ENCODE data around the gene TTC9B. TPM values are rescaled to one million over a fixed set of nuclear protein-coding genes. Genes with fewer than 3 reads are reported as not detected.
"Not testable (repeated sequence)": the region's sequence is repeated elsewhere in the genome, so short reads cannot be mapped to it uniquely, and the experiment has no call there.

TTC9B gene
- total and polyA plus RNA-seq, 9 donors: 0.08 to 0.13 (median 0.12) TPM; not detected in 3

DNA sequence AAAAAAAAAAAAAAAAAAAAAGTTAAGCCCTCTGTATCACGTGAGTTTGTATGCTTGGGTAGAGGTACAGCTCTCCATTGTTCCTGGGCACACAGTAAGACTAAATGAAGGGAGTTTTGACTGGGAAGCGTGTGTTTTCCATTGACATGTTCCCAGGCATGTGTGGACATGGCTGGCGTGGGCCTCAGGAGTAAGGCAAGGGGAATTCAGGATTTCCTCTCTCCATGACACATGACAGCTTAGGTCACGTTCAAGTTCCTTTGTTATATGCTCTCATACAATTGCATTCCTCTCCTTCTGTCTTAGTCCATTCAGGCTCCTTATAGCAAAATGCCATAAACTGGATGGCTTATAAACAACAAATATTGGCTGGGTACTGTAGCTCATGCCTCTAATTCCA lies 44.1 kb downstream of the TTC9B start:
- Histone ChIP-seq H3K4me3 (ENCODE audit: low read length) (no peak overlapping the region), H3K9me3 (replicated peaks; ENCODE audit: control insufficient read depth, low read depth, low read length) (peaks cover 3% of the 10 kb centered on the region), H3K27ac (ENCODE audit: low read length) (no peak overlapping the region), H3K36me3 (ENCODE audit: control insufficient read depth, insufficient read depth, low read length) (no peaks in the 10 kb centered on the region), H3K4me1 (ENCODE audit: control insufficient read depth, insufficient read depth, low read length) (no peaks in the 10 kb centered on the region), H3K27me3 (ENCODE audit: control insufficient read depth, insufficient read depth, low read length) (no peaks in the 10 kb centered on the region)
- WGBS (ENCODE audit: insufficient coverage): 80% methylated on average over 2 of the region's 4 CpGs
- DNase-seq: no peak

DNA sequence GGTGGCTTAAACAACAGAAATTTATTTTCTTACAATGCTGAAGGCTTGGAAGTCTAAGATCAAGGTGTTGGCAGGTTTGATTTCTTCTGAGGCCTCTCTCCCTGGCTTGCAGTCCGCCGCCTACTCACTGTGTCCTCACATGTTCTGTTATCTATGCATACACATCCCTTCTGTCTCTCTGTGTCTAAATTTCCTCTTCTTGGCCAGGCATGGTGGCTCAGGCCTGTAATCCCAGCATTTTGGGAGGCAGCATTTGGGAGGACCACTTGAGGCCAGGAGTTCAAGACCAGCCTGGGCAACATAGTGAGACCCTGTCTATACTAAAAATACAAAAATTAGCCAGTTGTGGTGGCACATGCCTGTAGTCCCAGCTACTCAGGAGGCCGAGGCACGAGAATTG lies 46.9 kb downstream of the TTC9B start:
- H3K9me3 ChIP-seq (replicated peaks; ENCODE audit: control insufficient read depth, low read depth, low read length); DNase-seq; H3K4me1 ChIP-seq (ENCODE audit: control insufficient read depth, insufficient read depth, low read length); H3K27me3 ChIP-seq (ENCODE audit: control insufficient read depth, insufficient read depth, low read length); H3K4me3 ChIP-seq (ENCODE audit: low read length); H3K36me3 ChIP-seq (ENCODE audit: control insufficient read depth, insufficient read depth, low read length); H3K27ac ChIP-seq (ENCODE audit: low read length): not testable (repeated sequence)
- WGBS (ENCODE audit: insufficient coverage): 70% methylated on average over 4 of the region's 4 CpGs

DNA sequence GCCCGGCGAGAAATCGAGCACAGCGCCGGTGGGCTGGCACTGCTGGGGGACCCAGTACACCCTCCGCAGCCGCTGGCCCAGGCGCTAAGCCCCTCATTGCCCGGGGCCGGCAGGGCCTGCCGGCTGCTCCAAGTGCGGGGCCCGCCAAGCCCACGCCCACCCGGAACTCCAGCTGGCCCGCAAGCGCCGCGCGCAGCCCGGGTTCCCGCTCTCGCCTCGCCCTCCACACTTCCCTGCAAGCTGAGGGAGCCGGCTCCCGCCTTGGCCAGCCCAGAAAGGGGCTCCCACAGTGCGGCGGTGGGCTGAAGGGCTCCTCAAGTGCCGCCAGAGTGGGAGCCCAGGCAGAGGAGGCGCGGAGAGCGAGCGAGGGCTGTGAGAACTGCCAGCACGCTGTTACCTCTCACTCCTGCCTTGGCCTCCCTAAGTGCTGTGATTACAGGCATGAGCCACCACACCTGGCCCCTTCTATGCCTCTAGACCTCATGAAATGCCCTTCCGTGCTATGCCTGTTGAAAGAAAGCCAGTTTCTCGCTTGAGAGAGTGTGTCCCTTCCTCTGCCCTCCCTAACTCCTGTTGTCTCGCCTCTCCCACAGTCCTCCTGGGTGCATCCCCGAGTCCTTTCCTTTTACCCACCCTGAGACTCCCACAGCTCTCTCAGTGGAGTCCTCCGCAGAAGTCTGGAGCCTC lies 47.7 kb downstream of the TTC9B start:
- H3K4me1 ChIP-seq (ENCODE audit: control insufficient read depth, insufficient read depth, low read length); H3K27ac ChIP-seq (ENCODE audit: low read length); DNase-seq; H3K4me3 ChIP-seq (ENCODE audit: low read length); H3K36me3 ChIP-seq (ENCODE audit: control insufficient read depth, insufficient read depth, low read length); H3K9me3 ChIP-seq (replicated peaks; ENCODE audit: control insufficient read depth, low read depth, low read length); H3K27me3 ChIP-seq (ENCODE audit: control insufficient read depth, insufficient read depth, low read length): not testable (repeated sequence)
- WGBS (ENCODE audit: insufficient coverage): 75% methylated on average over 32 of the region's 39 CpGs

DNA sequence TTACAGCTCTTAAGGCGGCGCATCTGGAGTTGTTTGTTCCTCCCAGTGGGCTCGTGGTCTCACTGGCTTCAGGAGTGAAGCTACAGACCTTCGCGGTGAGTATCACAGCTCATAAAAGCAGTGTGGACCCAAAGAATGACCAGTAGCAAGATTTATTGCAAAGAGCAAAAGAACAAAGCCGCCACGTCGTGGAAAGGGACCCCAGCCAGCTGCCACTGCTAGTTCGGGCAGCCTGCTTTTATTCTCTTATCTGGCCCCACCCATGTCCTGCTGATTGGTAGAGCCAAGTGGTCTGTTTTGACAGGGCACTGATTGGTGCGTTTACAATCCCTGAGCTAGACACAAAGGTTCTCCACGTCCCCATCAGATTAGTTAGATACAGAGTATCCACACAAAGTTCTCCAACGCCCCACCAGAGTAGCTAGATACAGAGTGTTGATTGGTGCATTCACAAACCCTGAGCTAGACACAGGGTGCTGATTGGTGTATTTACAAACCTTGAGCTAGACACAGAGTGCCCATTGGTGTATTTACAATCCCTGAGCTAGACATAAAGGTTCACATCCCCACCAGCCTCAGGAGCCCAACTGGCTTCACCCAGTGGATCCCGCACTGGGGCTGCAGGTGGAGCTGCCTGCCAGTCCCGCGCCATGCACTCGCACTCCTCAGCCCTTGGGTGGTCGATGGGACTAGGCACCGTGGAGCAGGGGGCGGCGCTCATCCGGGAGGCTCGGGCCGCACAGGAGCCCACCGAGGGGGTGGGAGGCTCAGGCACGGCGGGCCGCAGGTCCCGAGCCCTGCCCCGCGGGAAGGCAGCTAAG lies 48.5 kb downstream of the TTC9B start:
- not testable (repeated sequence) for H3K9me3 ChIP-seq (replicated peaks; ENCODE audit: control insufficient read depth, low read depth, low read length); H3K36me3 ChIP-seq (ENCODE audit: control insufficient read depth, insufficient read depth, low read length); DNase-seq; H3K4me1 ChIP-seq (ENCODE audit: control insufficient read depth, insufficient read depth, low read length); H3K27ac ChIP-seq (ENCODE audit: low read length); H3K27me3 ChIP-seq (ENCODE audit: control insufficient read depth, insufficient read depth, low read length); H3K4me3 ChIP-seq (ENCODE audit: low read length)
- 69% methylated on average over 19 of the region's 30 CpGs for WGBS (ENCODE audit: insufficient coverage)

Other genes with a start within 250 kb of the TTC9B start
- gene PSMC4, start 247.2 kb downstream of the TTC9B start, total RNA-seq: 53.4 TPM
- 10 to 100 TPM; 57.5 to 66.7 (median 61.3) TPM for gene PSMC4, start 247.2 kb downstream of the TTC9B start, polyA plus RNA-seq (ENCODE audit: insufficient read depth in 1 of 8, insufficient read length in 8 of 8, low replicate concordance in 1 of 8)
- 8.9 TPM for gene ZNF546, start 221.3 kb downstream of the TTC9B start, total RNA-seq
- 1 to 10 TPM; 2.5 to 4.9 (median 3.3) TPM for gene ZNF546, start 221.3 kb downstream of the TTC9B start, polyA plus RNA-seq (ENCODE audit: insufficient read depth in 1 of 8, insufficient read length in 8 of 8, low replicate concordance in 1 of 8)
- 16.4 TPM for gene ZNF780B, start 162.2 kb downstream of the TTC9B start, total RNA-seq
- 10 to 100 TPM in 4 of 8 donors, 1 to 10 TPM in 4; 5.7 to 14.2 (median 10.0) TPM for gene ZNF780B, start 162.2 kb downstream of the TTC9B start, polyA plus RNA-seq (ENCODE audit: insufficient read depth in 1 of 8, insufficient read length in 8 of 8, low replicate concordance in 1 of 8)
- 15.0 TPM for gene ZNF780A, start 127.4 kb downstream of the TTC9B start, total RNA-seq
- 1 to 10 TPM; 4.7 to 9.7 (median 7.2) TPM for gene ZNF780A, start 127.4 kb downstream of the TTC9B start, polyA plus RNA-seq (ENCODE audit: insufficient read depth in 1 of 8, insufficient read length in 8 of 8, low replicate concordance in 1 of 8)
- 4.2 TPM for gene MAP3K10, start 27.0 kb downstream of the TTC9B start, total RNA-seq
- gene MAP3K10, start 27.0 kb downstream of the TTC9B start, polyA plus RNA-seq (ENCODE audit: insufficient read depth in 1 of 8, insufficient read length in 8 of 8, low replicate concordance in 1 of 8): 10 to 100 TPM in 6 of 8 donors, 1 to 10 TPM in 2; 7.4 to 12.6 (median 11.0) TPM
- gene CCNP, start 8.3 kb upstream of the TTC9B start, total RNA-seq: 0.31 TPM
- gene CCNP, start 8.3 kb upstream of the TTC9B start, polyA plus RNA-seq (ENCODE audit: insufficient read depth in 1 of 8, insufficient read length in 8 of 8, low replicate concordance in 1 of 8): under 1 TPM; 0.23 to 0.65 (median 0.39) TPM
- 120 TPM for gene AKT2, start 67.0 kb upstream of the TTC9B start, total RNA-seq
- 100 to 1,000 TPM; 149 to 223 (median 176) TPM for gene AKT2, start 67.0 kb upstream of the TTC9B start, polyA plus RNA-seq (ENCODE audit: insufficient read depth in 1 of 8, insufficient read length in 8 of 8, low replicate concordance in 1 of 8)
- 36.6 TPM for gene C19orf47, start 130.0 kb upstream of the TTC9B start, total RNA-seq
- gene C19orf47, start 130.0 kb upstream of the TTC9B start, polyA plus RNA-seq (ENCODE audit: insufficient read depth in 1 of 8, insufficient read length in 8 of 8, low replicate concordance in 1 of 8): 10 to 100 TPM; 54.3 to 70.2 (median 58.8) TPM
- 255 TPM for gene PLD3, start 130.3 kb upstream of the TTC9B start, total RNA-seq
- gene PLD3, start 130.3 kb upstream of the TTC9B start, polyA plus RNA-seq (ENCODE audit: insufficient read depth in 1 of 8, insufficient read length in 8 of 8, low replicate concordance in 1 of 8): 100 to 1,000 TPM; 193 to 271 (median 265) TPM
- 0.13 TPM for gene HIPK4, start 171.8 kb upstream of the TTC9B start, total RNA-seq
- 1 to 10 TPM; 1.2 to 3.7 (median 1.9) TPM for gene HIPK4, start 171.8 kb upstream of the TTC9B start, polyA plus RNA-seq (ENCODE audit: insufficient read depth in 1 of 8, insufficient read length in 8 of 8, low replicate concordance in 1 of 8)
- 7.7 TPM for gene PRX, start 195.0 kb upstream of the TTC9B start, total RNA-seq
- gene PRX, start 195.0 kb upstream of the TTC9B start, polyA plus RNA-seq (ENCODE audit: insufficient read depth in 1 of 8, insufficient read length in 8 of 8, low replicate concordance in 1 of 8): 1 to 10 TPM; 7.0 to 9.3 (median 7.8) TPM
- gene SERTAD1, start 207.6 kb upstream of the TTC9B start, total RNA-seq: 9.8 TPM
- 1 to 10 TPM; 5.7 to 9.1 (median 8.0) TPM for gene SERTAD1, start 207.6 kb upstream of the TTC9B start, polyA plus RNA-seq (ENCODE audit: insufficient read depth in 1 of 8, insufficient read length in 8 of 8, low replicate concordance in 1 of 8)
- gene SERTAD3, start 226.0 kb upstream of the TTC9B start, total RNA-seq: 45.5 TPM
- gene SERTAD3, start 226.0 kb upstream of the TTC9B start, polyA plus RNA-seq (ENCODE audit: insufficient read depth in 1 of 8, insufficient read length in 8 of 8, low replicate concordance in 1 of 8): 10 to 100 TPM; 48.9 to 66.1 (median 54.3) TPM
- 57.9 TPM for gene BLVRB, start 247.4 kb upstream of the TTC9B start, total RNA-seq
- 10 to 100 TPM; 41.4 to 55.7 (median 42.7) TPM for gene BLVRB, start 247.4 kb upstream of the TTC9B start, polyA plus RNA-seq (ENCODE audit: insufficient read depth in 1 of 8, insufficient read length in 8 of 8, low replicate concordance in 1 of 8)
- 0.40 TPM for gene SPTBN4, start 248.6 kb upstream of the TTC9B start, total RNA-seq
- under 1 TPM; 0.23 to 0.73 (median 0.50) TPM for gene SPTBN4, start 248.6 kb upstream of the TTC9B start, polyA plus RNA-seq (ENCODE audit: insufficient read depth in 1 of 8, insufficient read length in 8 of 8, low replicate concordance in 1 of 8)